Stimulated activated naive CD8-positive, alpha-beta T cell treated with anti-CD3 and anti-CD28 coated beads, Interleukin-15, amount 100 ng/mL, for 72 hours (primary cell): ENCODE data around the gene GPX3.

Experiments used
- ATAC-seq: fragments of 150-1000 bp; cut with Tn5 transposase; 2 replicates; pipeline ENCODE4 v1.10.0; 2021; ENCODE audit warnings: mild to moderate bottlenecking, moderate library complexity
- DNase-seq, 2 donors: peaks; one replicate each; pipeline ENCODE4 v3.0.0; 2021 to 2022
- H3K27ac Mint-ChIP-seq, 2 donors: one replicate each; pipeline ENCODE4 v1.8.0; 2022; ENCODE audit warnings: mild to moderate bottlenecking in 2 of 2, mixed read lengths in 2 of 2, moderate library complexity in 2 of 2
- H3K27me3 Mint-ChIP-seq: one replicate; pipeline ENCODE4 v1.8.0; 2022; ENCODE audit warnings: mixed read lengths
- H3K4me1 Mint-ChIP-seq: one replicate; pipeline ENCODE4 v1.8.0; 2022; ENCODE audit warnings: mild to moderate bottlenecking, mixed read lengths
- H3K4me3 Mint-ChIP-seq, 2 donors: one replicate each; pipeline ENCODE4 v1.8.0; 2022; ENCODE audit warnings: mild to moderate bottlenecking in 2 of 2, mixed read lengths in 2 of 2, moderate library complexity in 1 of 2
- H3K9me3 Mint-ChIP-seq, 2 donors: one replicate each; pipeline ENCODE4 v1.8.0; 2022; ENCODE audit warnings: mixed read lengths in 2 of 2

Gene GPX3

DNA sequence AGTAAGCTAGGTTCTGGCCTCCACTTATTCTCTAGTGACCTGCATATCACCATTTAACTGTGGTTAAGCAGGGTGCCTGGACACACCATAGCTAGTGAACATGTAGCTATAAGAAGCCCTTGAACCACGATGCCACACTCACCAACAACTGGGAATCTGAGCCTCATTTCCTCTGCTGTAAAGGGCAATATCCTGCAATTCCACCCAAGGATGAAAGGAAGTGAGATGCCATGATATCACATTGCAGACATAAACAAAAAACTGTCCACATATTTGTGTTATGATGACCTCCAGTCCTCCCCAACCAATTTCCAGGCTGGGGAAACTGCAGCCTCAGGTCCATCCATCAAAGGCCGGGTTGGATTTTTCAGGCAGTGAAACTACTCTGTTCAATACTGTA lies 50.1 kb downstream of the GPX3 start:
- DNase-seq: no peak
- Mint-ChIP-seq H3K4me3 (peak overlapping the region in 1 of 2 donors; percentile 28), H3K9me3 (no peaks in the 10 kb centered on the region), H3K27ac (peak overlapping the region in 1 of 2 donors; percentile 26), H3K4me1 (peaks cover 95% of the 10 kb centered on the region), H3K27me3 (no peaks in the 10 kb centered on the region)
- ATAC-seq: no peak

DNA sequence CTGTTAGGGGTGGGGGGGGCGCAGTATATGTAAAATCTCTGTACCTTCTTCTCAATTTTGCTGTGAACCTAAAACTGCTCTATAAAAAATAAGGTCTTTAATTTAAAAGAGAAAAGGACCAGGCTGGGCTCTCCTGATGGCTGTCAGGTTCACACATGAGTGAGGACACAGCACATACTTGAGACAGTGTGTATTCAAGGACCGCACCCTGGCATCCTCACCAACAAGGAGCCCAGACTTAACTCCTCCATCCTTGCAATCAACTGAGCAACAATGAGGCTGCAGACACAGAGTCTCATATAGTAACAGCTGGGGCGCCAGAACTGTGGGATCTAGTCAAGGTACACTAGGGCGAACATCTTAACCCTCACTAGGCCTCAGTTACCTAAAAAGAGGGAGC lies 50.6 kb downstream of the GPX3 start:
- H3K4me1 Mint-ChIP-seq: peaks cover 95% of the 10 kb centered on the region
- no peaks in the 10 kb centered on the region for H3K27me3 Mint-ChIP-seq
- H3K27ac Mint-ChIP-seq: no peak overlapping the region
- H3K4me3 Mint-ChIP-seq: no peak overlapping the region
- ATAC-seq: no peak
- H3K9me3 Mint-ChIP-seq: no peaks in the 10 kb centered on the region
- DNase-seq: no peak

GRCh38 chr5:151071848-151072629 lies 51.6 kb downstream of the GPX3 start:
- peaks cover 95% of the 10 kb centered on the region for H3K4me1 Mint-ChIP-seq
- peak overlapping the region; percentile 89 to 95 for H3K27ac Mint-ChIP-seq
- H3K27me3 Mint-ChIP-seq: no peaks in the 10 kb centered on the region
- DNase-seq (no peak), ATAC-seq (no peak)
- H3K4me3 Mint-ChIP-seq: no peak overlapping the region
- no peaks in the 10 kb centered on the region for H3K9me3 Mint-ChIP-seq

DNA sequence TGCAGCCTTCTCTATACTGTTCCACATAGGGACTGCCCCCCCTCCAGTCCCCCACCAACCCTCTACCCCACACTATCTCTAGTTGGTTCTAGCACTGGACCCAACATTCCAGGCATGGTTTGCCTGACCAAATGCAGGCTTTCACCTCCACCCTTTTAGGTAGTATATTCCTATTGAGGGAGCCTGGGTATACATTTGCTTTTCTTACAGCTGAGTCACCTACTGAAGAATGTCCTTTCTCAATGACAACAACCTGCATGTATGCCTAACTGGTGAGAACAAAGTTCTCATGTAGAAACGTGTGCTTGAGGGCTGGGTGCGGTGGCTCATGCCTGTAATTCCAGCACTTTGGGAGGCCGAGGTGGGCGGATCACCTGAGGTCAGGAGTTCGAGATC lies 52.2 kb downstream of the GPX3 start:
- Mint-ChIP-seq H3K9me3 (no peaks in the 10 kb centered on the region), H3K27ac (peak overlapping the region in 1 of 2 donors; percentile 95), H3K27me3 (no peaks in the 10 kb centered on the region), H3K4me3 (no peak overlapping the region), H3K4me1 (peaks cover 95% of the 10 kb centered on the region)
- ATAC-seq: no peak
- no peak for DNase-seq

DNA sequence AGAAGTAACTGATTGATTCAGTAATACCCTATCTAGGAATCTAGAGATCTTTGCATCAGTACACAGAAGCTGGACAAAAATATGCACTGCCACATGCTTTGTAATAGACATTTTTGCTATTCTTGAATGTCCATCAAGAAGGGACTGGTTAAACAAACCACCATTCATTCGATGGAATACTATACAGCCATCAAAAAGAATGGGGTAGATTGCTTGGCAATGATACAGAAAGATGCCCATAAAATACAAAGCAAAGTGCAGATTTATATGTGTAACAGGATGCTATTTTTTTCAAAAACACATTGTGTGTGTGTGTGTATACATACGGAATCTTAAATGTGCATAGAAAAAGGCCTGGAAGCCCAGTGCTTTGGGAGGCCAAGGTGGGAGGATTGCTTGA lies 52.9 kb downstream of the GPX3 start:
- Mint-ChIP-seq H3K4me3 (no peak overlapping the region), H3K9me3 (no peaks in the 10 kb centered on the region), H3K4me1 (peaks cover 95% of the 10 kb centered on the region), H3K27ac (no peak overlapping the region), H3K27me3 (no peaks in the 10 kb centered on the region)
- no peak for DNase-seq
- ATAC-seq: no peak

- H3K4me3 Mint-ChIP-seq: no peak overlapping the region
- H3K9me3 Mint-ChIP-seq: no peaks in the 10 kb centered on the region
- H3K27me3 Mint-ChIP-seq: no peaks in the 10 kb centered on the region
- no peak overlapping the region for H3K27ac Mint-ChIP-seq
- no peak for DNase-seq
- no peak for ATAC-seq
- peaks cover 95% of the 10 kb centered on the region for H3K4me1 Mint-ChIP-seq
Measured at GRCh38 chr5:151074557-151074956, 54.2 kb downstream of the GPX3 start.

DNA sequence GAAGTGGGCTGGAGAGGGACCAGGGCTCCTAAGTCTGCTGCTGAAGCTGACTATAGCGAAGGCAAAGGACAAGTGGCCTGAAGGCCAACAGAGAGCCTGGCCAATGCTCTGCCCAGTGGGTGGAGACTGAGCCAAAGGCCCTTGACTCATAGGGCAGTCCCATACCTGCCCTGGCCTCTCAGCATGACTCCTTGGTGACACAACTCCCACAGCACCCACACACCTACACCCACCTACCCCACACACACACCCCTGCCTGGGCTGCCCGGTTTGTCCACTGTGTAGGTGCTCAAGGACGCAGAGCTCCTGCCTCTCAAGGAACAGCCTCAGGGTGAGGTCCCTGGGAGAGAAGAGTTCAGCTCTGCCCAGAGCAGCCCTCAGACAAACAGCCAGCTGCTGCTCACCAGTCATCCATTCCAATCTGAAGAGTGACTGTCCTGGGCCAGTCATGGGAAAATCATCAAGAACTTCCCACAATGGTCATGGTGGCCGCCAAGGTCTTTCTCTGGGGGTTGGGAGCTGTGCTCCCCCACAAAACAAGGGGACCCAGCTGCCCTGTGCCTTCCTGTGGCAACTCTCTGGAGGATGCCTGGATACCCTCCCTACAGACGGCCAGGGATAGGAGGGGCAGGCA lies 55.4 kb downstream of the GPX3 start:
- Mint-ChIP-seq H3K9me3 (no peaks in the 10 kb centered on the region), H3K27ac (peak overlapping the region; percentile 84), H3K4me1 (peaks cover 89% of the 10 kb centered on the region), H3K4me3 (peak overlapping the region; percentile 66 to 89), H3K27me3 (no peaks in the 10 kb centered on the region)
- ATAC-seq: no peak
- DNase-seq: no peak

DNA sequence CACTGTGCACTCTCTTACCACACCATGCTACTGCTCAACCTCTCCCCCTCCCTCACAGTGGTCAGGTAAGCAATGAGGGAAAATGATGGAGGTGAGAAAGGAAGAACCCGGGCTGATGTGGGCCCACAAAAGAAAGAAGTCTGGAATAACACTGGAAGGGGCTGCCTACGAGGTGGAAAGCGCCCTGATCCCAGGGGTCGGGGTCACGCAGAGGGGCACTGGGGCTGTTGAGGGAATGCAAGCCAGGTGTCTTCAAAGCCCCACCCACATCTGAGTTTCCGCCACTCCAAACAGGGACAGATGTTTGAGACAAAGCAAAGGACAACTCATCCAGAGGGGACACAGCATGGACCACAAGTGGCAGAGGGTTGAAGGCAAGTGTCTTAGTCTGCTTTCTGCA lies 56.2 kb downstream of the GPX3 start:
- H3K9me3 Mint-ChIP-seq: no peaks in the 10 kb centered on the region
- DNase-seq (no peak), ATAC-seq (no peak)
- H3K4me3 Mint-ChIP-seq: peak overlapping the region; percentile 89 to 91
- peaks cover 81% of the 10 kb centered on the region for H3K4me1 Mint-ChIP-seq
- H3K27me3 Mint-ChIP-seq: no peaks in the 10 kb centered on the region
- peak overlapping the region; percentile 84 for H3K27ac Mint-ChIP-seq

DNA sequence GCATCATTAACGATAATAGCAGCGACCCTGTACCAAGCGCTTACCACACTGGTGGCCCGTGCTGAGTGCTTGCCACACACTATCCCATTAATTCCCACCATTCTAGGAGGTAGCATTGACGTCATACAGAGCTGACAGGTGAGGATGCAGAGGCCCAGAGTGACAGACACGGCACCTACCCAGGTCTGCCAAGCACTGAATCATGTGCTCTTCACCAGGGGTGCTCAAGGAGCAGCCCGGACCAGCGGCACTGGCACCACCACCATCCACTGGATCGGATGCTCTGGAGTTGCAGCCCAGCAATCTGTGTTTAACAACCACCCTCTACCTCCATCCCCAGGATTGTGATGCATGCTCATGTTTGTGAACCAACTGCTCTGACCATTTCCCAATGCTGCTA lies 57.0 kb downstream of the GPX3 start:
- ATAC-seq: no peak
- H3K27me3 Mint-ChIP-seq: no peaks in the 10 kb centered on the region
- no peaks in the 10 kb centered on the region for H3K9me3 Mint-ChIP-seq
- peak overlapping the region; percentile 89 to 91 for H3K4me3 Mint-ChIP-seq
- H3K4me1 Mint-ChIP-seq: peaks cover 77% of the 10 kb centered on the region
- peak overlapping the region in 1 of 2 donors; percentile 31 for H3K27ac Mint-ChIP-seq
- no peak for DNase-seq

GRCh38 chr5:151077967-151078366 lies 57.6 kb downstream of the GPX3 start:
- no peaks in the 10 kb centered on the region for H3K27me3 Mint-ChIP-seq
- H3K4me3 Mint-ChIP-seq: peak overlapping the region; percentile 89 to 91
- ATAC-seq: no peak
- H3K4me1 Mint-ChIP-seq: peaks cover 77% of the 10 kb centered on the region
- H3K9me3 Mint-ChIP-seq: no peaks in the 10 kb centered on the region
- H3K27ac Mint-ChIP-seq: peak overlapping the region; percentile 9 to 85
- no peak for DNase-seq
